ENCODE measurements around the gene GSTM1.

GSTM1 gene

GRCh38 chr1:109726007-109726406, 38.4 kb downstream of the GSTM1 start:
- DNase-seq (ENCODE audit: low read depth in 1 of 2, low spot score in 1 of 2), result no peak

- DNase-seq (ENCODE audit: low read depth in 1 of 2, low spot score in 1 of 2), result no peak
Measured at GRCh38 chr1:109726728-109727373, 39.2 kb downstream of the GSTM1 start.

GRCh38 chr1:109728870-109729269, 41.3 kb downstream of the GSTM1 start:
- DNase-seq (ENCODE audit: low read depth in 1 of 2, low spot score in 1 of 2), result no peak

- no peak for DNase-seq (ENCODE audit: low read depth in 1 of 2, low spot score in 1 of 2)
Measured at GRCh38 chr1:109730666-109731065, 43.0 kb downstream of the GSTM1 start.

GRCh38 chr1:109732390-109732881, 44.8 kb downstream of the GSTM1 start:
- no peak for DNase-seq (ENCODE audit: low read depth in 1 of 2, low spot score in 1 of 2)

- no peak for DNase-seq (ENCODE audit: low read depth in 1 of 2, low spot score in 1 of 2)
Measured at GRCh38 chr1:109733236-109733870, 45.7 kb downstream of the GSTM1 start.

GRCh38 chr1:109739738-109740614, 52.4 kb downstream of the GSTM1 start:
- peak; percentile 69 to 75 for DNase-seq (ENCODE audit: low read depth in 1 of 2, low spot score in 1 of 2)

- DNase-seq (ENCODE audit: low read depth in 1 of 2, low spot score in 1 of 2), result no peak
Measured at GRCh38 chr1:109740615-109741373, 53.2 kb downstream of the GSTM1 start, which contains the start of gene GSTM3. GSTM3 (minus strand) TSS chr1:109741038; CDS start chr1:109740287, 751 bp downstream.
